ENCODE measurements around the gene ABCC2.

DNA sequence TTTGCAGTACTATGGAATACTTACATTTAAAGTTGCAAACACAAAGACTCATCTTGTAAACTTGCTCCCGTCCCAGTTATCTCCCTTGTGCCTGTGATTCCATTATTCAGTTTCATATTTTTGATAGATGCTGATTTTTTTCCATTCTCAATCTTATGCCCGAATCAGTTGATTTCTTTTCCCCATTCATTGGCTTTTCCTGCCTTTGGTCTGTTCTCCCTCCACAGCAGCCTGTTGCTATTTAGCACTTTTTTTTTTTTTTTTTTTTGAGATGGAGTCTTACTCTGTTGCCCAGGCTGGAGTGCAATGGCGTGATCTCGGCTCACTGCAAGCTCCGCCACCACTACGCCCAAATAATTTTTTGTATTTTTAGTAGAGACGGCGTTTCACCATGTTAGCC lies 78.0 kb downstream of the ABCC2 start:
- TF ChIP-seq POLR2A (IDR thresholded peaks at IDR 0.05) (no peak), EP300 (IDR thresholded peaks at IDR 0.05) (no peak)
- TF ChIP-seq, protein P1, sequence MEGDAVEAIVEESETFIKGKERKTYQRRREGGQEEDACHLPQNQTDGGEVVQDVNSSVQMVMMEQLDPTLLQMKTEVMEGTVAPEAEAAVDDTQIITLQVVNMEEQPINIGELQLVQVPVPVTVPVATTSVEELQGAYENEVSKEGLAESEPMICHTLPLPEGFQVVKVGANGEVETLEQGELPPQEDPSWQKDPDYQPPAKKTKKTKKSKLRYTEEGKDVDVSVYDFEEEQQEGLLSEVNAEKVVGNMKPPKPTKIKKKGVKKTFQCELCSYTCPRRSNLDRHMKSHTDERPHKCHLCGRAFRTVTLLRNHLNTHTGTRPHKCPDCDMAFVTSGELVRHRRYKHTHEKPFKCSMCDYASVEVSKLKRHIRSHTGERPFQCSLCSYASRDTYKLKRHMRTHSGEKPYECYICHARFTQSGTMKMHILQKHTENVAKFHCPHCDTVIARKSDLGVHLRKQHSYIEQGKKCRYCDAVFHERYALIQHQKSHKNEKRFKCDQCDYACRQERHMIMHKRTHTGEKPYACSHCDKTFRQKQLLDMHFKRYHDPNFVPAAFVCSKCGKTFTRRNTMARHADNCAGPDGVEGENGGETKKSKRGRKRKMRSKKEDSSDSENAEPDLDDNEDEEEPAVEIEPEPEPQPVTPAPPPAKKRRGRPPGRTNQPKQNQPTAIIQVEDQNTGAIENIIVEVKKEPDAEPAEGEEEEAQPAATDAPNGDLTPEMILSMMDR (IDR thresholded peaks at IDR 0.05), result no peak
